Pancreas (tissue), 10 donors: Measurements from ENCODE around the gene BORCS5. TPM values are rescaled to one million over a fixed set of nuclear protein-coding genes. Genes with fewer than 3 reads are reported as not detected.

ENCODE experiments used
- ATAC-seq, 4 donors: fragments of 200-7000 bp; cut with Tn5 transposase; one replicate each; pipeline versions ENCODE4 v1.8.0 to v1.9.1; 2020; ENCODE audit warnings: mild to moderate bottlenecking in 4 of 4, moderate library complexity in 4 of 4
- DNase-seq, 6 donors: peaks; one replicate each; pipeline ENCODE4 v3.0.0-alpha.2; 2020
- FAIRE-seq: peaks from 2 replicates; lab custom pipeline; 2012; peaks lifted over from hg19 to GRCh38; lab: Jason Lieb, UNC
- H3K27ac ChIP-seq, 4 donors: fragments of 200-600 bp; sonication (generic); 1 replicate in 3 of 4; 2 replicates in 1 of 4; pipeline versions ENCODE4 v1.5.0 to v1.8.0; 2020
- H3K27me3 ChIP-seq, 4 donors: fragments of 200-600 bp; one replicate each; pipeline ENCODE4 v1.8.0; 2021
- H3K36me3 ChIP-seq, 3 donors: fragments of 200-600 bp; sonication (generic) in 1 of 3; one replicate each; pipeline versions ENCODE4 v1.5.0 to v1.8.0; 2020 to 2021
- H3K4me1 ChIP-seq, 3 donors: fragments of 200-600 bp; one replicate each; pipeline ENCODE4 v1.8.0; 2021
- H3K4me3 ChIP-seq, 4 donors: fragments of 200-600 bp; sonication (generic) in 2 of 4; one replicate each; pipeline versions ENCODE4 v1.5.0 to v1.8.0; 2020 to 2021
- H3K9me3 ChIP-seq, 4 donors: fragments of 200-600 bp; one replicate each; pipeline ENCODE4 v1.8.0; 2021
- WGBS, 2 donors: extraction: QIAGEN DNeasy Blood & Tissue Kit; methylation state at CpG; one replicate each; pipeline ENCODE4 v1.1.7; 2013; 5-methylcytosine and 5-hydroxymethylcytosine counted together
- intact Hi-C, 3 donors: fragments of 100-400 bp; cut with DNase I; formaldehyde crosslinking; loops; one replicate each; pipeline versions ENCODE4 v1.11.1 to v1.14.2; 2022
- polyA plus RNA-seq, 2 donors: library from polyadenylated mRNA; stranded (reverse); fragments of 200-250 nt; gene quantifications; one replicate each; pipeline ENCODE4 v1.2.3, GENCODE V29; 2013
- total RNA-seq, 6 donors: library from RNA; stranded (reverse); fragmentation: NEBNext Ultra II Directional in 4 of 6; extraction: Animal tissue kit (Norgen Biotek cat#: 25700) in 4 of 6; gene quantifications; one replicate each; pipeline versions ENCODE4 v1.2.1 to v1.2.4, GENCODE V29; 2021 to 2023
- TF ChIP-seq, protein P1 (sequence below), 4 donors: fragments of 200-600 bp; sonication (generic) in 3 of 4; IDR thresholded peaks; one replicate each; pipeline versions ENCODE4 v1.5.0 to v1.8.0; 2021; ENCODE audit warnings: antibody characterized with exemption in 4 of 4
- donor health status: healthy with polysubstance abuse.
- donor health status: DM: no; HTN: no; CAD: no; lungs with moderate emphysema.
- donor health status: DM: no; HTN: no; CAD: no.
- donor health status: control.
- donor health status: control.
- donor health status: Bipolar disorder and iron deficiency.
- donor health status: DM: yes; HTN: yes; CAD: no.
- donor health status: DM: no; HTN: no; CAD: no.
- donor health status: DM: no; HTN: no; CAD: no.
- donor health status: DM: yes; HTN: yes; CAD: no.

The BORCS5 gene
- total and polyA plus RNA-seq, 8 donors = 3.7 to 10.9 (median 8.3) TPM

DNA sequence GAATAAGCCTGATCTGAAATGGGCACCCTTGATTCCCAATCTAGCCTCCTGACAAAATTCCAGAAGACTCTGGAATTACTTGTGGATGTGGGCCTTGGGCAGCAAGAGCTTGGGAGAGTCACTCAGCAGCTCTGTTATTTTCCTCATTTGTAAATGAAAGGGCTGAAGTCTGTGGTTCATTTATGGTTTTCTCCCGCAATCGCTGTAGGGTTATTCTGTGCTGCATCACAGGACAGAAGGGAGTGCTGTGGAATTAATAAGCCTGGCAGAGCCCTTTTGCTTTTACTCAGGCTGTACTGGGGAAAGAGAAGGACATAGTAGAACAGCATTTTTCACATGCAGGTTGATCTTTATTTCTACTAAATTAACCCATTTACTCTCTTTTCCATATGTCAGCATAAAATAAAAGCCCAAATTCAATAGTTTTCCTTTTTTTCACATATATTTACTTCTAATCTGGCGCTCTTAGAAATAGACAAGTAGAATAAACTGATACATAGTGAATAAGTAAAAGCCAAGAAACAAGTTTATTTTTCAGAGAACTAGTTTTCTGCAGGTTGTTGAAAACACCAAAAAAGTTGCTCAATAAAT, 156.6 kb downstream of the BORCS5 start:
- H3K27me3 ChIP-seq = no peaks in the 10 kb centered on the region
- H3K9me3 ChIP-seq = no peaks in the 10 kb centered on the region
- DNase-seq (no peak), ATAC-seq (no peak), FAIRE-seq (no peak)
- intact Hi-C loops = no loop called here
- H3K4me3 ChIP-seq = no peak overlapping the region
- H3K27ac ChIP-seq = no peak overlapping the region
- TF ChIP-seq, protein P1, sequence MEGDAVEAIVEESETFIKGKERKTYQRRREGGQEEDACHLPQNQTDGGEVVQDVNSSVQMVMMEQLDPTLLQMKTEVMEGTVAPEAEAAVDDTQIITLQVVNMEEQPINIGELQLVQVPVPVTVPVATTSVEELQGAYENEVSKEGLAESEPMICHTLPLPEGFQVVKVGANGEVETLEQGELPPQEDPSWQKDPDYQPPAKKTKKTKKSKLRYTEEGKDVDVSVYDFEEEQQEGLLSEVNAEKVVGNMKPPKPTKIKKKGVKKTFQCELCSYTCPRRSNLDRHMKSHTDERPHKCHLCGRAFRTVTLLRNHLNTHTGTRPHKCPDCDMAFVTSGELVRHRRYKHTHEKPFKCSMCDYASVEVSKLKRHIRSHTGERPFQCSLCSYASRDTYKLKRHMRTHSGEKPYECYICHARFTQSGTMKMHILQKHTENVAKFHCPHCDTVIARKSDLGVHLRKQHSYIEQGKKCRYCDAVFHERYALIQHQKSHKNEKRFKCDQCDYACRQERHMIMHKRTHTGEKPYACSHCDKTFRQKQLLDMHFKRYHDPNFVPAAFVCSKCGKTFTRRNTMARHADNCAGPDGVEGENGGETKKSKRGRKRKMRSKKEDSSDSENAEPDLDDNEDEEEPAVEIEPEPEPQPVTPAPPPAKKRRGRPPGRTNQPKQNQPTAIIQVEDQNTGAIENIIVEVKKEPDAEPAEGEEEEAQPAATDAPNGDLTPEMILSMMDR (IDR thresholded peaks at IDR 0.05) = no peak
- WGBS, 2 donors = 96 to 97% methylated on average over 3 of the region's 3 CpGs
- H3K36me3 ChIP-seq = no peaks in the 10 kb centered on the region
- peaks cover 0 to 16% (median 4%) of the 10 kb centered on the region in 3 donors for H3K4me1 ChIP-seq

DNA sequence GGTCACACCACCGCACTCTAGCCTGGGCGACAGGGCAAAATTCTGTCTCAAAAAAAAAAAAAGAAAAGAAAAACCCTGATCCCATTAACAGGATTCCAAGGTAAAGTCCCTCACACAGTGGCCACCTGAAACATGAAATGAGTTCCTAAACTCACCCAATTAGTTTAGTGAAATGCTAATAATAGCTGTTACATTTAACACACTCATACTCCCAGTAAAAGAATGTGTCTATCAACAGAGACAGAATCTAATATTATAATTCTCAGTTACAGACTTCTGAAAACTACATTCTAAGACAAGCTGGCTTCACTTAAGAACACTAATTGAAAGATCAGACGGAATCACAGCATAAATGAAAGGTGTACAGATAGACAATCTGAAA, 161.6 kb downstream of the BORCS5 start:
- no peaks in the 10 kb centered on the region for H3K9me3 ChIP-seq
- H3K4me1 ChIP-seq = peaks cover 0 to 30% (median 0%) of the 10 kb centered on the region in 3 donors
- H3K27ac ChIP-seq = no peak overlapping the region
- DNase-seq (no peak), FAIRE-seq (no peak), ATAC-seq (no peak)
- 70 to 85% methylated on average over 3 of the region's 3 CpGs for WGBS, 2 donors
- H3K27me3 ChIP-seq = no peaks in the 10 kb centered on the region
- H3K4me3 ChIP-seq = no peak overlapping the region
- TF ChIP-seq, protein P1 (IDR thresholded peaks at IDR 0.05) = no peak
- intact Hi-C loops = no loop called here
- H3K36me3 ChIP-seq = peaks cover 0 to 10% (median 0%) of the 10 kb centered on the region in 3 donors

DNA sequence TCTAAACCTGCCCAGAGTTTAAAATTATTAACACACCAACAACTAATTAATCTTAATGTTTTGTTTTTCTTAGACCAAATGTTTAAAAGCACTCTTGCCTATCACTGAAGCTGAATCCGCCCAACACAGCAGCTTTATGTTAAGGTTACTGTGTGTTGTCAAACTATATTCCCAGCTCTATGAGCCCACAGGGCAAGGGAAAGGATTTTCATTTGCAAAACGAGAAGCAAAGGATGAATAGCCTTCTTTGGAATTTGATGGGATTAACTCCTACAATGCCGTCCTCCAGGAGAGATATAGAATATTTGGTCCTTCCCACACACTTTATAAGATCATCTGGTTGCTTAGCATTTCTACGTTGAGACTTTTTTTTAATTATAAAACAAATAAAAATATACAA, 162.0 kb downstream of the BORCS5 start:
- FAIRE-seq = no peak
- TF ChIP-seq, protein P1 (IDR thresholded peaks at IDR 0.05) = no peak
- 68 to 72% methylated on average over 4 of the region's 4 CpGs for WGBS, 2 donors

More for the DNA sequence above, 162.0 kb downstream of the BORCS5 start:
- DNase-seq (no peak), ATAC-seq (no peak)
- Histone ChIP-seq H3K9me3 (no peaks in the 10 kb centered on the region), H3K27ac (no peak overlapping the region), H3K36me3 (peaks cover 0 to 10% (median 0%) of the 10 kb centered on the region in 3 donors), H3K4me3 (no peak overlapping the region), H3K27me3 (no peaks in the 10 kb centered on the region), H3K4me1 (peaks cover 0 to 30% (median 0%) of the 10 kb centered on the region in 3 donors)
- intact Hi-C loops = no loop called here

Other genes with a start within 250 kb of the BORCS5 start
- gene LRP6, start 90.0 kb upstream of the BORCS5 start, total RNA-seq = 10 to 100 TPM; 19.8 to 28.3 (median 23.0) TPM
- 1 to 10 TPM; 6.1 to 7.6 TPM for gene LRP6, start 90.0 kb upstream of the BORCS5 start, polyA plus RNA-seq
- gene MANSC1, start 6.8 kb upstream of the BORCS5 start, total RNA-seq = 10 to 100 TPM; 15.7 to 21.6 (median 18.0) TPM
- gene MANSC1, start 6.8 kb upstream of the BORCS5 start, polyA plus RNA-seq = 10 to 100 TPM in 1 of 2 donors, 1 to 10 TPM in 1; 7.0 to 13.7 TPM
- gene DUSP16, start 205.8 kb downstream of the BORCS5 start, total RNA-seq = 10 to 100 TPM; 18.1 to 38.7 (median 27.8) TPM
- 10 to 100 TPM in 1 of 2 donors, 1 to 10 TPM in 1; 5.8 to 10.1 TPM for gene DUSP16, start 205.8 kb downstream of the BORCS5 start, polyA plus RNA-seq